Activated CD4-positive, alpha-beta T cell treated with anti-CD3 and anti-CD28 coated beads for 48 hours (primary cell): ENCODE measurements around the gene ADIRF.
A peak's percentile ranks its signal among the peaks of the same experiment; 100 is the strongest.
"Not testable (repeated sequence)": the region's sequence is repeated elsewhere in the genome, so short reads cannot be mapped to it uniquely, and the experiment has no call there.

Experiments used
- DNase-seq: peaks from one replicate; pipeline ENCODE4 v3.0.0-alpha.2; 2020

Gene ADIRF

DNA sequence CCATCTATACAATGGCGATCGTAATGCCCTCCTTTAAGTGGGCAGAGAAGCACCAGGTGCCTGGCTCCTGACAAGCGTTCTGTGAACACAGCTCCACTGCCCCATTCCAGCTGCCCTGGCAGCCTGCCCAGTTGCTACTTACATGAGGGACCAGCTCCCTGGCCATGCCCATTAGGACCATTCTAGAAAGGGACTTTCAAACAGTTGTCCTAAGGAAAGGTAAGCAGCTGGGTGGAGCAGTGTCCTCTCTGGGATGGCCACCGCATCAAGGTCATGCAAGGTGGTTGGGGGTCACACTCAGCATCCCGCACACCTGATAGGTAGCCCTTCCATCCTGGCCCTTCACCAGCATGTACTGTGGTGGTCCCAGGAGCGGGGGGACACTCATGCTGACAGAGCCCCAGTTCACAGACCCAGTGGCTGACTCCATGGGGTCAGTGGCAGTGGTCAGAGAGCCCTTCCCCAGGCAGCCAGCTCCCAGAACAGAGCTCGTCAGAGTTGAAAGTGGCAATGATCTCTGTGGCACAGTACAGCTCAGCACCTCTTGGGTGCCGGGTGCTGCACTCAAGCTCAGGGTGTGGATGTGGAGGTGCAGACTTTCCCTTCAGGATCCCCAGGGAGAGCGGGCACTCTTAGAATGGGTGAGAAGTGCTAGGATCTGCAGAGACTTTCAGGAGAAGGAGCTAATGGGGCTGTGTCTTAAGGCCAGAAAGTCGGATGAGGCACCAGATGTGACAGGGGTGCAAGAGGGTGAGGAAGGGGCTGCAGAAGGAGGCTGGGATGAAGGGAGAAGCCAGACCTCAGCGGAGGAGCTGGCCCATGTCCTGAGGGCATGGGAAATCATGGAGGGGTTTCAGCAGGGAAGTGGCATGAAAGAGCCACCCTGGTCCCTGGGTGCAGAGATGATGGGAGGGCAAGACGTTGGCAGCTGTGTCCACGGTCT lies 21.8 kb upstream of the ADIRF start:
- DNase-seq = no peak

DNA sequence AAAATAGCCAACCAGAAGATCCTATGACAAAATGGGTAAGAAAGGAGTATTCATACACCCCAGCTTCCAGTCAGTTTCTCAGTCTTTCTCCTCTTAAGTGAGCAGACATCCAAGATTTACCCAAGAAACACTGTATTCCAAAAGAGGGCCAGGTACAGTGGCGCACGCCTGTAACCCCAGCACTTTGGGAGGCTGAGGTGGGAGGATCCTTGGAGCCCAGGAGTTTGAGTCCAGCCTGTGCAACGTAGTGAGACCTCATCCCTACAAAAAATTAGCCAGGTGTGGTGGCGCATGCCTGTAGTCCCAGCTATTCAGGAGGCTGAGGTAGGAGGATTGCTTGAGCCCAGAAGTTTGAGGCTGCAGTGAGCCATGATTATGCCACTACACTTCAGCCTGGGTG lies 20.5 kb upstream of the ADIRF start:
- DNase-seq = not testable (repeated sequence)

DNA sequence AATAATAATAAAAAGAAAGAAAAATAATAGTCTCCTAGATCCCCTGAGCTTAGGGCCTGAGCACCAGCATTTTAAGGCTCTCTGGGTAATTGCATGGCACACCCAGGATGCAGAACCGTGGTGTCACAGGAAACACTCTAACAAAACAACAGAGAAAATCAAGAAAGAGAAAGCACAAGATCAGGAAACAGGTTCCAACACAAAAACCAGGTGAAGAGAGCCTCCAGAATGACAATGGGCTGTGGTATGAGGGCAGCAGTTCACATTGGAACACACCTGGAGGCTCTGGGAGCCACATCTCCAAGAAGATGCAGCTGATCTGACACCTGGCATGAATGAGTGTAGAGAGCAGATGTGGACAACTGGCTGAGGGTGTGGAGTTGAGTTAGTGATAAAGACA lies 17.9 kb upstream of the ADIRF start:
- no peak for DNase-seq

DNA sequence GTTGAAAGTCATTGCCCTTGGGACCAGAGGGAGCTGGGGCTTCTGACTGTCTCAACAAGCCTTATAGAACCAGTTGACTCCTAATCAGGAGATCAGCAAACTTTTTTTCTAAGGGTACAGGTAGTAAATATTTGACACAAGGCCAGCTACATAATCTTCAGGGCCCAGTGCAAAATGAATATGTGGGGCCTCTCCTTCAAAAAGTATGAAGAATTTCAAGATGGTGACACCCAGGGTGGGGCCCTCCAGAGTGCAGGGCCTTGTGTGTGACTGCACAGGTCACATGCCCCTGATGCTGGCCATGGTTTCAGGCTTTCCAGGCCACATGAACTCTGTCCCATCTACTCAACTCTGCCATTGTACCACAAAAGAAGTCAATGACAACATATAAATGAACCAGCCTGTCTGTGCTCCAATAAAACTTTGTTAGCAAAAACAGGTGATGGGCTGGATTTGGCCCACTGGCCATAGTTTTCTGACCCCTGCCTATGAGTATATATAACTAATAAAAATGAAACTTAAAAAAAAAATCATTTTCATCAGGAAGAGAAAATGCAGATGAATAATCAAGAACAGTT lies 17.0 kb upstream of the ADIRF start:
- DNase-seq = no peak

DNA sequence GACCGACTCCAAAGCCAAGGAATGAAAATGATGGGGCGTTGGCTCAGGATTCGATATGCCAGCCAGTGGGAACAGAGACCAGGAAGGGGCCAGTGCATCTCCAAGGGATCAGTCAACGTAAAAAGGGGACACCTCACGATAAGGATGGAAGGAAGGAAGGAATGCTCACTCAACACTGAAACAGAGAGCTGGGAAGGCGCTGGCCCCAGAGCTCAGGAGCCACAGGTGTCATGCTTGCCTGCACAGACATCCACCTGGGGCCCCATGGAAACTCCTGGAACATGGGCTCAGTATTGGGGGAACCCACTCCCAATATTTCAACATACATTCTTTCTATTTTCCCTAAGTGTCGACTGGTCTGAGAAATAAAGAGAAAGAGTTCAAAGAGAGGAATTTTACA lies 16.2 kb upstream of the ADIRF start:
- no peak for DNase-seq

DNA sequence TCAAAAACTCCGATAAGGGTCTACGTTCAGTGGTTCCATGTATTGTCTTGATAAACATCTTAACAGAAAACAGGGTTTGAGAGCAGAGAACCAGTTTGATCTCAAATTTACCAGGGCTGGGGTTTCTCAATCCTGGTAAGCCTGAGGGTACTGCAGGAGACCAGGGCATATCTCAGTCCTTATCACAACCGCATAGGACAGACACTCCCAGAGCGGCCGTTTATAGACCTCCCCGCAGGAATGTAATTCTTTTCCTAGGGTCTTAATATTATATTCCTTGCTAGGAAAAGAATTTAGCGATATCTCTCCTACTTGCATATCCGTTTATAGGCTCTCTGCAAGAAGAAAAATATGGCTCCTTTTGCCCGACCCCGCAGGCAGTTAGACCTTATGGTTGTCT lies 15.6 kb upstream of the ADIRF start:
- not testable (repeated sequence) for DNase-seq

DNA sequence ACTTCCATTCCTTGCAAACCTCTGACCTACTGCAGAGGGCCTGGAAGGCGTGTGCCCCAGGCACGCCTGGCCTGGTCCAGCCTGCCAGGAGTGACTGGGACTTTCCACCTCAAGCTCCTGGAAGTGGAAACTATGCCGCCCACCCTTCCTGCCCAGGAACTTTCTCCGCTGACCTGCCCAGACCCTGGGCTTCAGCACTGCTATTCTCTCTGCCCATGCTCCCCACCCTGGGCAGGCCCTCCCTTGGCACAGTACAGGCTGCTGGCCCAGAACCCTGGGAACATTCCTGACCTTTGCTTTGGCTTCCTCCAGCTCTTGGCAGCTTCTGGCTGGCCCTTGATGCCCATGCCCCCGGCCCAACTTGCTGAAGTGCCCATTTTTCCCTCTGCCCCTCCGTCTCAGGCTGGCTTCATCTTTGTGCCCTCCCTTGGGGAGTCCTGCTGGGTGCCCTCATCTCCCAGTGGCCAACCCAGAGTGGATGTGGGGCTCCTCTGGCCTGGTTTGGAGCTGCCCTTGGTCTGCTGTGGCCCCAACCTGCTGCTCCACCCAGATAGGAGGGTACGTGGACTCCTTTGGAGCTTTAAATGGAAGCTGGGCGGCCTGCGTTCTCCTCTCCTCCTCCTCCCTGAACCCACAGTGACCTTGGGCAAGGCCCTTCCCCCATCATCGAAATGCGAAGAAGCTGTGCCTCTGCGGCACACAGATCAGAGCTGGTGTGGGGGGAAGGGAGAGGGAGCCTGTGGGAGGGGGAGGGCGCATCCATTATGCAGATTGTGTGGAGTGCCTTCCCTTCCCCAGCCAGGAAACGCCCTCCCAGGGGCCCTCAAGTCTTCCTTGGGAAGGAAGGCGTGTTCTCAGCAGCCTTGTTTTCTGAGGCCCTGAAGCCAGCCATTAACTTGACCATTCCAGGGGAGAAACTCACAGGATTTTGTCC lies 14.3 kb upstream of the ADIRF start:
- no peak for DNase-seq

DNA sequence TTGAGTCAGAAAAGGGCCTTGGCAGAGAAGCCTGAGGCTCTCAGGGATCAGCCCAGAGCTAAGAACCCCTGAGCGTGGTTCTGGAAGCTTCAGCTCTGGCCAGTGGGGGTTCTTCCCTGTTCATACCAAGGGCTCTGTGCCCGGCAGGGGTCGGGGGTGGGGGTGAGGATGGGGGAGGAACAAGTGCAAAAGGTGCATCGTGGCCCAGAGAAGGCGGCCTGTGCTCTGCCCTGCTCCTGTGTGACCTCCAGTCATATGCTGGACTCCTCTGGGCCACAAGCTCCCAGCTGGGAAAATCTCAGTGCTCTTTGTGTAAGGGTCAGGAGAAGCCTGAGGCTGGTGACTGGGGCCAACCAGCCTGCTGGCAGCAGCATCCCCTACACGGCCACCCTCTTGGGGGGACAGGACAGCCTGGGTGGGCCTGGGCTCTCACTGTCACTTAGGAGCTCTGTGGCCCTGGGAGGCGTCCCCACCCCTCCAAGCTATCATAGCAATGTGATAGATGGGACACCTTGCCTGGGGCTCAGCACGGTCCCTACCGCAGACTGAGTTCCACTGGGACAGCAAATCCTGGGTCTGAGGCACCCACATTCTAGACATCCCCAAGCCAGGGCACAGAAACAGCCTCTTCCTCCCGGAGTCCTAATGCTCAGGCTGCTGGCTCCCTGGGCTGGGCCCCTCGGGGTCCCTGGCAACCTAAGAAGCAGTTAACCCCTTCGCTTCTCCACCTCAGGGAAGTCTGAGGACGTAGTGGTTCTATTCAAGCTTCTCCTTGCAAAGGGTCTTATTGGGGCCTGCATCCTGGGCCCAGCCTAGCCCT lies 13.4 kb upstream of the ADIRF start:
- no peak for DNase-seq

DNA sequence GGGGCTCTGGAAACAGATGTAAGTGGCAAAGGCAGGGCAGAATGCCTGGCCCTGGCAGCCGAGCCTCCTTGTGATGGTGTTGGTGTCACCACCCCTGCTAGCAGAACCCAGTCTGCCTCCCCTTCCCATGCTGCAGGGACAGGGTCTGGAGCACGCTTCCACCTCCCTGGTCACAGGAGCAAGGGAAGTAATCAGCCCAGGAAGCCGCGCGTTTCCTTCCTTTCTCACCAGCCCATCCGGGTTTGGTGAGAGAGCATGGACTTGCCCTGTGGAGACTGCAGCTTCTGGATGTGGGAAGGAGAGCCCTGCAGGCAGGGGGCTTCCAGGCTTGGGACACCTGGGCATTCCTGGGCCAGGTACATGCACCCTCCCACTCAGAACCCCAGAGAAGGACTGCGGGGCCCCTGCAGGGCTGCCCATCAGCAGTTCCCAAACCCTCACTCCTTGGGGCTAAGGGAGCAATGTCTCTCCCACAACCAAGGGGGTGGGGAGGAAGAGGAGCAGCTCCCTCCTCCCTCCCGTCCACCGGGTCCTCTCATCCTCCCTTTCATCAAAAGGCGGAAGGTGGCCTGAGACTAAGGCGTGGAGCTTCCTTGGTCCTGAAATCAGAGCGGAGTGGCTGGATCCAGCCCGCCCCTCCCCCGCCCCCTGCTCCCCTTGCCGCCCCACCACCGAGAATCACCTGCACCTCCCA lies 12.6 kb upstream of the ADIRF start:
- no peak for DNase-seq

DNA sequence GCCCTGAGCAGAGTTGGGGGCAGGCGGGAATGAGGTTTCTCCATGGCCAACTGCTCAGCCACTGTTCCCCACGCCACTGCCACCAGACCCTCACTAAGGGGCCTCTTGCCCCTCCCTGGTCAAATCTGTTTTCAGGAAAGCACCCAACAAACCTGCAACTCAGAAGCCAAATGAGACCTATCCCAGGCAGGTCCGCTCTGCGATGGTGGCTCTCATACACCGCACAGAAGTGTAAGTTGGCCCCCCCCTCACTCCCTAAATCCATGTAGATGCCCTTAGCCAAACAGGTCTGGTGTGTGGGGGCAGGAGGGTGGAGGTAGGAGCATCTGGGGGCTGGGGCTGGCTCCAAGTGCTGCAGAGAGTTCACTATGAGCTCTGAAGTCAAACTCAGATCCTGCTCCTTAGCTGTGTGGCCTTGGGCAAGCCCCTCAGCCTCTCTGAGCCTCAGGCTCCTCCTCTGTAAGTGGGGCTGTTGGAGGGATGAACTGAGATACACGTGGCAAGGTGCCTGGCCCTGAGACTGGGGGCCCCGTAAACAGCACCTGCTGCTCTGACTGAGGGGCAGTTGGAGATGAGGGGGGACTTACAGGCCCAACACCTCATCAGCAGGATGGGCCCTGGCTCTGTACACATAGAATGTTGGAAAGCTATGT lies 12.0 kb upstream of the ADIRF start:
- DNase-seq = no peak

DNA sequence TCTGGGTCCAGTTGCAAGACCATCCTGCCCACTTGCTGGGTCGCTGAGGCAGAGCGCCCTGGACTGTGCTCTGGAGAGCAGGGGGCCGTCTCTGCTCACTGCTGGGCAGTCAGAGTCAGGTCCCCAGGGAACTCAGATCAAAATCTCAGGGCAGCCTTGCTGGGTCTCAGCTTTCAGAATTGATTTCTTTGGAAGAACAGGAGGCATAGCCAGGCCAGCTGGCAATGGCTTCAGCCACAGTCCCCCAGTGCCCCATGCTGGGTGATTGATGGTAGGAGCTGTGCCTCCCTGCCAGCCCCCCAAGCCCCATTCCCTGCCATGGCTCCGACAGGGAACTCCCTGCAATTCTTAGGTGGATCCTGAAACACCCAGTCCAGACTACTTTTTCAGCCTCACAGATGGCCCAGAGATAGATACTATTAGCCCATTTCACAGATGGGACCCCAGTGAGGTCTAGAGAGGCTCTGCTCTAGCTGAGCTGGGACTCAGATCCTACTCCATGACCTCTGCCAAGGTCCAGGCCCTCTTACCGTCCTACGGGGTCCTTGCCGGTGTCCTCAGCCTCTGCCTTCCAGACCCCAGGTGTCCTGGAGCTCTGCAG lies 11.3 kb upstream of the ADIRF start:
- DNase-seq = no peak

DNA sequence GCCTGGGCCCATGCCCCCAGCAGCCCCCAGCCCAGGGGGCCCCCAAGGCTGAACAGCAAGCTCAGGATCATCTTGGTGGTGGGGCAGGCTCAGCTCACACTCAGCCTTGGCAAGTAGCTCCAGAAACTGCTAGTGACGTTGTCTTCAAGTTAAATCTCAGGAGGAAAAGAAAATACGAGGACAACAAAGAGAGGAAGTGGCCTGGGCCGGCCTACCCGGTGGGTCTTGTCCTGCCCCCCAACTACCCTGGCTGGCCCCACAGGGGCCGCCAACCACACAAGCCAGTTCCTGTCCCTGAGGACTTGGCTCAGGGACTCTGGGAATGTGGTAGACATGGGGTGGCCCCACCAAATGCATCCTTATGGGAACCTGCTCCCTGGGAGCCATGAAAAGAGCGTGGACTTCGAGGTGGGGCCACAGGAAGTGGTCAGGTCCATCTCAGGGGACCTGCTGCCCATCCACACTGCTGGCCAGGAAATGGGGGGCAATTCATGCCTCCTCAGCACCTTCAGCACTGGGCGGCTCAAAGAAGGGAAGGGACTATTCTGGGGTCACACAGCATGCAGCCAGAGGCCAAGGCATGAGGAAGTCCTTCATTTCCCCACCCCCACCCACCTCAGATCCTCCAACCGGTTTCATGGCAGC lies 10.7 kb upstream of the ADIRF start, which contains the start of gene MMRN2:
Gene MMRN2, minus strand, starts transcription at position 145 of the 645 bp plus-strand sequence. Its CDS starts 74 bp downstream, at position 71.
- no peak for DNase-seq

DNA sequence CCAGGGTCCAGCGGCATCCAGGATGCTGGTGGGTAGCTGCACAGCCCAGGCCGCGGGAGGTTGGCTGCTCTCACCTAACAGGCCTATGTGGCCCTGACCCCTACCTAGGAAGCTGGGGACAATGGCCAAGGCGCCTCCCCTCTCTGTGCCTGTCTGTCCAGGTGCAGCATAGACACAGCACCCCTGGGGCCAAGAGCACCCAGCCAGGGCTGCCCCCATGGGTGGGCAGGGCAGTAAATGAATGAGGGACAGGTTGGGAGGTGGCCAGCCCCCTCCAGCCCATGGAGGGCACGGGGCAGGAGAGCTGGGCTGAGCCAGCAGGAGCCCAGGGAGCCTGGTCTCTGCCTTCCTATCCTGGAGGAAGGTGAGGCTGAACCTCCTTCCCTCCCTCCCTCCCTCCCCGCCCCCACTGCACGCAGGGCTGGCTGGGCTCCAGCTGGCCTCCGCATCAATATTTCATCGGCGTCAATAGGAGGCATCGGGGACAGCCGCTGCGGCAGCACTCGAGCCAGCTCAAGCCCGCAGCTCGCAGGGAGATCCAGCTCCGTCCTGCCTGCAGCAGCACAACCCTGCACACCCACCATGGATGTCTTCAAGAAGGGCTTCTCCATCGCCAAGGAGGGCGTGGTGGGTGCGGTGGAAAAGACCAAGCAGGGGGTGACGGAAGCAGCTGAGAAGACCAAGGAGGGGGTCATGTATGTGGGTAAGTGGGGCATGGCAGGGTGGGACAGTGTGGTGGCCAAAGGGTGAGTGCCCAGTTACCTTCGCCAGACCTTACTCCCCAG lies 10.0 kb upstream of the ADIRF start, which contains the start of gene SNCG:
Gene SNCG, plus strand, starts transcription at position 484 of the 785 bp plus-strand sequence. Its CDS starts 99 bp downstream, at position 583.
- DNase-seq = no peak

DNA sequence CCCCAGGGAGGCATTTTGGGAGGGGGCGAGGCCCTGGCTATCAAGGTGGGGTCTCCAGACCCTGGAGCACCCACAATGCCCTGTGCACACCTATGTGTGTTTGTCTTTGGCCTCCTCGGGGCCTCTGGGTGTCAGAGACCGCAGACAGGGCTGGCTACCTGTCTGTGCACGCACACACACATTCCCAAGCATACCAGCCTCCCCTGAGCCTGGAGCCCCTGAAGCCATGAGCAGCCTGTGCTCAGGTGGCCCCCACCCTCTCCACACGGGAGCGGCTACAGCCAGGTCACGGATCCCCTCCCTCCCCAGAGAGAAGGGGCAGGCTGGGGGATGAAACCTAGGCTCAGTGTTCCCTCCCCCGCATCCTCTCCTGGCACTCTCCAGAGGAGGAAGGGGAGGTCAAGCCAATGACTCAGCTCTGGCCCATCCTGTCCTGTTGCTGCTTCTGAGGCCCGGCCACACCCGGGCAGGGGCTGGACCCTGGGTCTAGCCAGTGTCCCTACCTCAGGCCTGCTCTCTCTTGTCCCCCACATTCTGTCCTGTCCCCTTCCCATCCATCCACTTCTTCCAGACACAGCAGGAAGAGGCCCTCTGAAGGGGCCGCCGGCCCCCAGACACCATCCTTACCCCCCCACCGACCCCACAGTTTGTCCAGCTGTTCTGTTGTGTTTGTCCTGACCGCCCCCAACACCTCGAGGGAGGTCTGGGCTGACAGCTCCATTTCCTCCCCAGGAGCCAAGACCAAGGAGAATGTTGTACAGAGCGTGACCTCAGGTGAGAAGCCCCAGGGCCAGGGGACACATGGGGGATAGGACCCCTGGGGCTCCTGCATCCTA lies 9.2 kb upstream of the ADIRF start:
- DNase-seq = no peak

DNA sequence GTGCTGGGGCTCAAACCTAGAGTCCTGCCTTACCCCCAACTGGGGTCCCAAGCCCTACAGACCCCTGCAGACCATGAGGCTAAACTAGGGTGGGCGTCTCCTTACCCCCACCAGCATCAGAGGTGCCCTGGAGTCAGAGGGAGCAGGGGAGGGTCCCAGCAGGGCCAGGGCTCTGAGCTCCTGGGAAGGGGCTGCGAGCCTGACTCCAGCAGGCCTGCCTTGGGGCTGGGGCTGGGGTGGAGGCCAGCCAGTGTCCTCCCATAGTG lies 8.6 kb upstream of the ADIRF start:
- DNase-seq = no peak

DNA sequence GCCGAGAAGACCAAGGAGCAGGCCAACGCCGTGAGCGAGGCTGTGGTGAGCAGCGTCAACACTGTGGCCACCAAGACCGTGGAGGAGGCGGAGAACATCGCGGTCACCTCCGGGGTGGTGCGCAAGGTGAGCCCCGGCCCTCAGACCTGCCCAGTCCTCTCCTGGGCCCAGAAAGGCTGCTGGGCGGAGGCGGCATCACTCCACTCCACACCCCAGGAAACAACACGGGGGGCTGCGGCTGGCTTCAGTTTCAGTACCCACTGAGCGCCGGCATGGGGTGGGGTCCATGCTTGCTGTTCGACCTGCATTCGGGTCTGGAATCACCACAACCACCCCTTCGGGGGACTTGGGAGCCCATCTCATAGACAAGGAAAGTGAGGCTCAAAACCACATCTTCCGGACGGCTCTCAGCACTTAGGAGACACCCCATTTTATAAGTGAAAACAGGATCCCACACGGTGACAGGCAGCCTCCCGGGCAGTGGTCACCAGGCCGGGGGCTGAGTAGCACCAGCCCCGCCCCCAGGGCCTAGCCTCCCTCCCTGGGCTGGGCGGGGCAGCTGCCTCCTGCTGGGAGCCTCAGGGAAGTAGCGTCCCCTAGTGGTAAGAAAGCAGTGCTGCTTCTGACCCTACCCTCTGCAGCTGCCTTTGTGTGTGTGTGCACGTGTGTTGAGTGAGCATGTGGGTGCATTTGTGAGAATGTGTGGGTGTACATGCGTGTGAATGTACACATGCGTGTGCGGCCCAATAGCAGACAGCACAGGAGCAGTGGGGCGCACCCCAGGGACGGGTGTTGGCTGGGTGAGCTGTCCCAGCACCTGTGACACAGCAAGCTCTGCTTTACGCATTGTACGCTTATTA lies 8.0 kb upstream of the ADIRF start:
- DNase-seq = peak; percentile 62

DNA sequence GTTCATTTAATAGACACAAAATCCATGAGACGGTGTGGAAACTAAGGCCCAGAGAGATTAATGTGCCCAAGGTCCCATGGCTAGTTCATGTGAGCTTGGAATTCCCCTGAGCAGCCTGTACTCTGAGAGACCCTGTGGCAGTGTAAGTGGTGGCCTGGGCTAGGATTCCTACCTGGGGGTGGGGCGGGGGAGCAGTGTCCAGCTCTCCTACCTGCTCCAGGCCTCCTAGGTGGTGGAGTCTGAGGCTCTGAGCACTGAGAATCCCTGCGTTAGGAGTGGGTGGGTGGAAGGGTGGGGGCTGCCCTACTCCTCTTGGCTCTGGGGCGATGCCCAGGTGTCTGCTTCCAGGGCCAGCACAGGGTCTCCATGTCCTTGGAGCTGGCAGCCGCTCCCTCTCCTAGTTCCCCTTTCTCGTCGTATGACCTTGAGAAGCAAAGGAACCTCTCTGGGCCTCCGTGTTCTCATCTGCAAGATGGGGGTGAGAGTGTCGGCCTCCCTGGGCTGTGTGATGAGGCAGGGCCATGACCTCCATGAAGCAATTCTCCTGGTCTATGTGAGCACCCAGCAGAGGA lies 7.3 kb upstream of the ADIRF start:
- no peak for DNase-seq
